Gastrocnemius medialis (tissue), 4 donors: ENCODE measurements around the gene TFDP2.

Source experiments
- CTCF ChIP-seq, 5 experiments: fragments of 450-650 bp in 3 of 5; fragments of 200-600 bp in 2 of 5; sonication (generic) in 2 of 5; IDR thresholded peaks in 4 of 5; conservative IDR thresholded peaks in 1 of 5; 1 replicate in 4 of 5; 2 replicates in 1 of 5; pipeline ENCODE4 v1.5.1; 2016 to 2019; ENCODE audit warnings: antibody characterized with exemption in 5 of 5, mild to moderate bottlenecking in 3 of 5, moderate library complexity in 3 of 5
- POLR2A ChIP-seq, 2 donors: fragments of 450-650 bp; IDR thresholded peaks; one replicate each; pipeline ENCODE4 v1.6.1; 2017; ENCODE audit warnings: antibody characterized with exemption in 2 of 2, mild to moderate bottlenecking in 2 of 2, moderate library complexity in 2 of 2

- TF ChIP-seq CTCF (IDR thresholded peaks at IDR 0.05 in 4 of 5, conservative IDR thresholded peaks at IDR 0.05 in 1 of 5) (no peak), POLR2A (IDR thresholded peaks at IDR 0.05) (no peak)
Measured at GRCh38 chr3:142134799-142135325, 14.5 kb downstream of the TFDP2 start.
